Activated CD4-positive, alpha-beta memory T cell treated with anti-CD3 and anti-CD28 coated beads for 36 hours (primary cell): Measurements from ENCODE around the gene LOXHD1. TPM values are rescaled to one million over a fixed set of nuclear protein-coding genes. Genes with fewer than 3 reads are reported as not detected.

Experiments
- CTCF ChIA-PET: fragments of 350-600 bp; sonication (Branson Sonifier 250); formaldehyde crosslinking; loops from one replicate; lab custom pipeline; 2021; ENCODE audit warnings: antibody characterized with exemption, inconsistent platforms; lab: Charles Lee
- POLR2A ChIA-PET: fragments of 350-600 bp; sonication (Branson Sonifier 250); formaldehyde crosslinking; loops from one replicate; lab custom pipeline; 2021; ENCODE audit warnings: antibody characterized with exemption; lab: Charles Lee
- DNase-seq: peaks from one replicate; pipeline ENCODE4 v3.0.0-alpha.2; 2020
- H3K27ac Mint-ChIP-seq: one replicate; pipeline ENCODE4 v1.8.0; 2021; ENCODE audit warnings: mixed read lengths
- H3K27me3 Mint-ChIP-seq: one replicate; pipeline ENCODE4 v1.8.0; 2021; ENCODE audit warnings: mixed read lengths
- H3K36me3 Mint-ChIP-seq: one replicate; pipeline ENCODE4 v1.8.0; 2021; ENCODE audit warnings: mixed read lengths
- H3K4me1 Mint-ChIP-seq: one replicate; pipeline ENCODE4 v1.8.0; 2021; ENCODE audit warnings: low read depth, mixed read lengths
- H3K4me3 Mint-ChIP-seq: one replicate; pipeline ENCODE4 v1.8.0; 2021; ENCODE audit warnings: mild to moderate bottlenecking, mixed read lengths
- H3K9me3 Mint-ChIP-seq: one replicate; pipeline ENCODE4 v1.8.0; 2021; ENCODE audit warnings: mixed read lengths
- intact Hi-C: fragments of 100-400 bp; cut with micrococcal nuclease; formaldehyde crosslinking; loops from one replicate; pipeline ENCODE4 v1.15.1; 2023
- total RNA-seq, 2 experiments: library from RNA; stranded (reverse); gene quantifications; one replicate each; pipeline ENCODE4 v1.2.3, GENCODE V29; 2021

LOXHD1 gene
- total RNA-seq, 2 experiments from 2014 or later, result 0.05 TPM; not detected in 1

- Mint-ChIP-seq H3K27me3 (peaks cover 2% of the 10 kb centered on the region), H3K4me3 (no peak overlapping the region), H3K4me1 (no peaks in the 10 kb centered on the region), H3K9me3 (no peaks in the 10 kb centered on the region), H3K27ac (no peak overlapping the region), H3K36me3 (no peaks in the 10 kb centered on the region)
- intact Hi-C loops, result loop anchor here (1.0 to 2.0 kb wide), 3 partner anchors 200 to 333 kb away; no protein-coding TSS in a partner anchor
- POLR2A ChIA-PET, result no interaction called here
- peak; percentile 64 for DNase-seq
- CTCF ChIA-PET, result interaction anchor here (0.6 to 6.7 kb wide), 14 partner anchors 9 to 333 kb away, joined by 3 to 68 read pairs (median 3); a partner anchor contains a TSS
Measured at GRCh38 chr18:46481048-46481846, 175.8 kb downstream of the LOXHD1 start.

GRCh38 chr18:46480226-46480625 lies 176.8 kb downstream of the LOXHD1 start:
- intact Hi-C loops, result loop anchor here (2.0 kb wide), 1 partner anchor 199 kb away; no protein-coding TSS in a partner anchor
- H3K27ac Mint-ChIP-seq, result no peak overlapping the region
- ChIA-PET POLR2A (no interaction called here), CTCF (interaction anchor here (0.6 to 6.7 kb wide), 7 partner anchors 11 to 323 kb away, joined by 3 to 68 read pairs (median 3); a partner anchor contains a TSS)
- no peaks in the 10 kb centered on the region for H3K36me3 Mint-ChIP-seq
- no peaks in the 10 kb centered on the region for H3K9me3 Mint-ChIP-seq
- no peak overlapping the region for H3K4me3 Mint-ChIP-seq
- DNase-seq, result no peak
- H3K4me1 Mint-ChIP-seq, result no peaks in the 10 kb centered on the region
- H3K27me3 Mint-ChIP-seq, result peaks cover 2% of the 10 kb centered on the region

GRCh38 chr18:46478796-46479195 lies 178.2 kb downstream of the LOXHD1 start:
- Mint-ChIP-seq H3K36me3 (no peaks in the 10 kb centered on the region), H3K4me1 (no peaks in the 10 kb centered on the region), H3K27me3 (peaks cover 2% of the 10 kb centered on the region), H3K27ac (no peak overlapping the region), H3K9me3 (no peaks in the 10 kb centered on the region), H3K4me3 (no peak overlapping the region)
- intact Hi-C loops, result no loop called here
- ChIA-PET CTCF (interaction anchor here (1.0 to 6.7 kb wide), 2 partner anchors 199 to 306 kb away, joined by 5 to 68 read pairs; a partner anchor contains a TSS), POLR2A (no interaction called here)
- no peak for DNase-seq

- ChIA-PET CTCF (interaction anchor here (1.0 to 6.7 kb wide), 2 partner anchors 198 to 304 kb away, joined by 5 to 68 read pairs; a partner anchor contains a TSS), POLR2A (interaction anchor here (0.6 kb wide), 1 partner anchor 433 kb away, joined by 3 read pairs; no protein-coding TSS in a partner anchor)
- Mint-ChIP-seq H3K27ac (no peak overlapping the region), H3K4me3 (no peak overlapping the region), H3K27me3 (peaks cover 2% of the 10 kb centered on the region), H3K9me3 (no peaks in the 10 kb centered on the region), H3K36me3 (no peaks in the 10 kb centered on the region), H3K4me1 (no peaks in the 10 kb centered on the region)
- intact Hi-C loops, result no loop called here
- no peak for DNase-seq
Measured at GRCh38 chr18:46477425-46478011, 179.5 kb downstream of the LOXHD1 start.

GRCh38 chr18:46475390-46475752 lies 181.6 kb downstream of the LOXHD1 start:
- Mint-ChIP-seq H3K27me3 (peaks cover 2% of the 10 kb centered on the region), H3K4me3 (no peak overlapping the region), H3K4me1 (no peaks in the 10 kb centered on the region), H3K27ac (no peak overlapping the region), H3K9me3 (no peaks in the 10 kb centered on the region), H3K36me3 (no peaks in the 10 kb centered on the region)
- intact Hi-C loops, result no loop called here
- ChIA-PET CTCF (no interaction called here), POLR2A (no interaction called here)
- DNase-seq, result no peak

- POLR2A ChIA-PET, result no interaction called here
- Mint-ChIP-seq H3K36me3 (no peaks in the 10 kb centered on the region), H3K4me3 (no peak overlapping the region), H3K27ac (no peak overlapping the region), H3K9me3 (no peaks in the 10 kb centered on the region), H3K4me1 (no peaks in the 10 kb centered on the region), H3K27me3 (peaks cover 2% of the 10 kb centered on the region)
- intact Hi-C loops, result no loop called here
- CTCF ChIA-PET, result interaction anchor here (0.7 kb wide), 1 partner anchor 41 kb away, joined by 3 read pairs; no protein-coding TSS in a partner anchor
- DNase-seq, result no peak
Measured at GRCh38 chr18:46474487-46475389, 182.3 kb downstream of the LOXHD1 start.

- intact Hi-C loops, result no loop called here
- Mint-ChIP-seq H3K4me1 (no peaks in the 10 kb centered on the region), H3K4me3 (no peak overlapping the region), H3K27me3 (no peaks in the 10 kb centered on the region), H3K36me3 (no peaks in the 10 kb centered on the region), H3K9me3 (no peaks in the 10 kb centered on the region), H3K27ac (no peak overlapping the region)
- no peak for DNase-seq
- ChIA-PET CTCF (interaction anchor here (0.9 kb wide), 1 partner anchor 10 kb away, joined by 3 read pairs; no protein-coding TSS in a partner anchor), POLR2A (no interaction called here)
Measured at GRCh38 chr18:46471809-46472498, 185.1 kb downstream of the LOXHD1 start.

- CTCF ChIA-PET, result no interaction called here
- H3K27me3 Mint-ChIP-seq, result no peaks in the 10 kb centered on the region
- H3K9me3 Mint-ChIP-seq, result no peaks in the 10 kb centered on the region
- H3K36me3 Mint-ChIP-seq, result no peaks in the 10 kb centered on the region
- DNase-seq, result no peak
- H3K4me3 Mint-ChIP-seq, result no peak overlapping the region
- POLR2A ChIA-PET, result no interaction called here
- intact Hi-C loops, result no loop called here
- H3K27ac Mint-ChIP-seq, result no peak overlapping the region
- no peaks in the 10 kb centered on the region for H3K4me1 Mint-ChIP-seq
Measured at GRCh38 chr18:46470714-46471113, 186.3 kb downstream of the LOXHD1 start.

- no peak overlapping the region for H3K27ac Mint-ChIP-seq
- ChIA-PET POLR2A (no interaction called here), CTCF (interaction anchor here (1.2 kb wide), 1 partner anchor 11 kb away, joined by 5 read pairs; no protein-coding TSS in a partner anchor)
- no peaks in the 10 kb centered on the region for H3K4me1 Mint-ChIP-seq
- no peaks in the 10 kb centered on the region for H3K27me3 Mint-ChIP-seq
- no peaks in the 10 kb centered on the region for H3K36me3 Mint-ChIP-seq
- intact Hi-C loops, result no loop called here
- no peak overlapping the region for H3K4me3 Mint-ChIP-seq
- DNase-seq, result no peak
- no peaks in the 10 kb centered on the region for H3K9me3 Mint-ChIP-seq
Measured at GRCh38 chr18:46469186-46469915, 187.7 kb downstream of the LOXHD1 start.

GRCh38 chr18:46468426-46469180 lies 188.4 kb downstream of the LOXHD1 start:
- Mint-ChIP-seq H3K4me3 (no peak overlapping the region), H3K36me3 (no peaks in the 10 kb centered on the region), H3K9me3 (no peaks in the 10 kb centered on the region), H3K27me3 (no peaks in the 10 kb centered on the region), H3K4me1 (no peaks in the 10 kb centered on the region), H3K27ac (no peak overlapping the region)
- intact Hi-C loops, result no loop called here
- CTCF ChIA-PET, result interaction anchor here (1.2 kb wide), 2 partner anchors 12 to 13 kb away, joined by 3 to 5 read pairs; no protein-coding TSS in a partner anchor
- no peak for DNase-seq
- POLR2A ChIA-PET, result no interaction called here
